GM18873 (cell line): ENCODE results near the gene ARHGEF19.
"Not testable (repeated sequence)": the region's sequence is repeated elsewhere in the genome, so short reads cannot be mapped to it uniquely, and the experiment has no call there.

Experiments
- ATAC-seq: cut with Tn5 transposase; IDR thresholded peaks from one replicate; pipeline ENCODE4 v1.9.1; 2021; ENCODE audit warnings: mild to moderate bottlenecking, moderate library complexity, moderate number of reproducible peaks; ENCODE audit not compliant: unreplicated experiment, low FRiP score

The ARHGEF19 gene

GRCh38 chr1:16212251-16212961 is at the start of gene ARHGEF19:
TSS of gene ARHGEF19 (minus strand) at chr1:16212652. CDS start at chr1:16209054, 3,598 bp downstream.
- ATAC-seq = no peak

GRCh38 chr1:16262067-16262466 is 49.6 kb upstream of the ARHGEF19 start:
- ATAC-seq = no peak

GRCh38 chr1:16260814-16261213 is 48.4 kb upstream of the ARHGEF19 start:
- ATAC-seq = no peak

GRCh38 chr1:16258591-16259135 is 46.2 kb upstream of the ARHGEF19 start:
- ATAC-seq = no peak

- ATAC-seq = no peak
These were observed 45.5 kb upstream of the ARHGEF19 start for GRCh38 chr1:16257968-16258367.

- ATAC-seq = not testable (repeated sequence)
These were observed 45.1 kb upstream of the ARHGEF19 start for GRCh38 chr1:16257556-16257955.

GRCh38 chr1:16256478-16256877 is 44.0 kb upstream of the ARHGEF19 start:
- no peak for ATAC-seq

- ATAC-seq = no peak
These were observed 41.9 kb upstream of the ARHGEF19 start for GRCh38 chr1:16254263-16254928.

GRCh38 chr1:16253332-16253922 is 41.0 kb upstream of the ARHGEF19 start:
- ATAC-seq = no peak

- no peak for ATAC-seq
These were observed 40.5 kb upstream of the ARHGEF19 start for GRCh38 chr1:16252912-16253311.

- ATAC-seq = no peak
These were observed 38.9 kb upstream of the ARHGEF19 start for GRCh38 chr1:16251381-16251780.

- ATAC-seq = no peak
These were observed 38.2 kb upstream of the ARHGEF19 start for GRCh38 chr1:16250524-16251251.

- no peak for ATAC-seq
These were observed 37.3 kb upstream of the ARHGEF19 start for GRCh38 chr1:16249596-16250241.

- no peak for ATAC-seq
These were observed 36.4 kb upstream of the ARHGEF19 start for GRCh38 chr1:16248603-16249516.

- ATAC-seq = no peak
These were observed 35.6 kb upstream of the ARHGEF19 start for GRCh38 chr1:16248007-16248436.

GRCh38 chr1:16247441-16247840 is 35.0 kb upstream of the ARHGEF19 start:
- no peak for ATAC-seq

GRCh38 chr1:16246961-16247360 is 34.5 kb upstream of the ARHGEF19 start:
- ATAC-seq = no peak

- not testable (repeated sequence) for ATAC-seq
These were observed 33.8 kb upstream of the ARHGEF19 start for GRCh38 chr1:16246239-16246638.
